ENCODE measurements around the gene ALDH1A3.

GRCh38 chr15:100934166-100934565, 54.5 kb downstream of the ALDH1A3 start:
- TF ChIP-seq, protein P1, sequence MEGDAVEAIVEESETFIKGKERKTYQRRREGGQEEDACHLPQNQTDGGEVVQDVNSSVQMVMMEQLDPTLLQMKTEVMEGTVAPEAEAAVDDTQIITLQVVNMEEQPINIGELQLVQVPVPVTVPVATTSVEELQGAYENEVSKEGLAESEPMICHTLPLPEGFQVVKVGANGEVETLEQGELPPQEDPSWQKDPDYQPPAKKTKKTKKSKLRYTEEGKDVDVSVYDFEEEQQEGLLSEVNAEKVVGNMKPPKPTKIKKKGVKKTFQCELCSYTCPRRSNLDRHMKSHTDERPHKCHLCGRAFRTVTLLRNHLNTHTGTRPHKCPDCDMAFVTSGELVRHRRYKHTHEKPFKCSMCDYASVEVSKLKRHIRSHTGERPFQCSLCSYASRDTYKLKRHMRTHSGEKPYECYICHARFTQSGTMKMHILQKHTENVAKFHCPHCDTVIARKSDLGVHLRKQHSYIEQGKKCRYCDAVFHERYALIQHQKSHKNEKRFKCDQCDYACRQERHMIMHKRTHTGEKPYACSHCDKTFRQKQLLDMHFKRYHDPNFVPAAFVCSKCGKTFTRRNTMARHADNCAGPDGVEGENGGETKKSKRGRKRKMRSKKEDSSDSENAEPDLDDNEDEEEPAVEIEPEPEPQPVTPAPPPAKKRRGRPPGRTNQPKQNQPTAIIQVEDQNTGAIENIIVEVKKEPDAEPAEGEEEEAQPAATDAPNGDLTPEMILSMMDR (conservative IDR thresholded peaks at IDR 0.05; ENCODE audit: low read depth, low read length): no peak
- TF ChIP-seq EZH2phosphoT487 (IDR thresholded peaks at IDR 0.05; ENCODE audit: borderline replicate concordance, low read length): no peak

Measured in PC-3 (cell line).